Astrocyte (in vitro differentiated cells and primary cell): ENCODE results near the gene PBXIP1. TPM values are rescaled to one million over a fixed set of nuclear protein-coding genes. Genes with fewer than 3 reads are reported as not detected.
A peak's percentile ranks its signal among the peaks of the same experiment; 100 is the strongest.

Experiments used
- DNase-seq: peaks from one replicate; pipeline ENCODE4 v3.0.0-alpha.2; 2010; ENCODE audit warnings: low read depth
- FAIRE-seq: peaks from 2 replicates; lab custom pipeline; 2011; peaks lifted over from hg19 to GRCh38; lab: Jason Lieb, UNC
- H2AFZ ChIP-seq: 2 replicates; pipeline ENCODE4 v1.6.0; 2012; ENCODE audit warnings: low read depth, low read length, inconsistent platforms
- H3K27ac ChIP-seq: 2 replicates; pipeline ENCODE4 v1.5.1; 2011; ENCODE audit warnings: low read depth, low read length, inconsistent platforms
- H3K27me3 ChIP-seq: 2 replicates; pipeline ENCODE4 v1.6.0; 2011; ENCODE audit warnings: low read length, inconsistent platforms; ENCODE audit not compliant: insufficient read depth
- H3K36me3 ChIP-seq: 2 replicates; pipeline ENCODE4 v1.5.1; 2011; ENCODE audit warnings: low read length, inconsistent platforms; ENCODE audit not compliant: insufficient read depth
- H3K4me1 ChIP-seq: 2 replicates; pipeline ENCODE4 v1.5.1; 2011; ENCODE audit warnings: low read length, inconsistent platforms; ENCODE audit not compliant: insufficient read depth
- H3K4me2 ChIP-seq: 2 replicates; pipeline ENCODE4 v1.6.0; 2012; ENCODE audit warnings: low read length, inconsistent platforms
- H3K4me3 ChIP-seq: 2 replicates; pipeline ENCODE4 v1.5.1; 2011; ENCODE audit warnings: low read depth, mild to moderate bottlenecking, low read length, inconsistent platforms; ENCODE audit not compliant: insufficient read depth
- H3K79me2 ChIP-seq: 2 replicates; pipeline ENCODE4 v1.6.0; 2012; ENCODE audit warnings: mild to moderate bottlenecking, low read length, inconsistent platforms; ENCODE audit not compliant: insufficient read depth
- H3K9ac ChIP-seq: 2 replicates; pipeline ENCODE4 v1.6.0; 2012; ENCODE audit warnings: mild to moderate bottlenecking, low read length, inconsistent platforms
- H3K9me3 ChIP-seq: 2 replicates; pipeline ENCODE4 v1.5.1; 2012; ENCODE audit warnings: low read depth, mild to moderate bottlenecking, low read length, inconsistent platforms; ENCODE audit not compliant: insufficient read depth
- H4K20me1 ChIP-seq: 2 replicates; pipeline ENCODE4 v1.6.0; 2012; ENCODE audit warnings: low read length, inconsistent platforms; ENCODE audit not compliant: insufficient read depth
- H3K27ac Mint-ChIP-seq: one replicate; pipeline ENCODE4 v1.8.0; 2021; ENCODE audit warnings: mild to moderate bottlenecking, mixed read lengths; ENCODE audit not compliant: unreplicated experiment
- H3K27me3 Mint-ChIP-seq: one replicate; pipeline ENCODE4 v1.8.0; 2021; ENCODE audit warnings: low read depth, mixed read lengths; ENCODE audit not compliant: unreplicated experiment
- H3K36me3 Mint-ChIP-seq: one replicate; pipeline ENCODE4 v1.8.0; 2021; ENCODE audit warnings: low read depth, mixed read lengths; ENCODE audit not compliant: unreplicated experiment
- H3K4me1 Mint-ChIP-seq: one replicate; pipeline ENCODE4 v1.8.0; 2021; ENCODE audit warnings: low read depth, mixed read lengths; ENCODE audit not compliant: unreplicated experiment
- H3K4me3 Mint-ChIP-seq: one replicate; pipeline ENCODE4 v1.8.0; 2021; ENCODE audit warnings: mild to moderate bottlenecking, moderate library complexity, mixed read lengths; ENCODE audit not compliant: unreplicated experiment
- H3K9me3 Mint-ChIP-seq: one replicate; pipeline ENCODE4 v1.8.0; 2021; ENCODE audit warnings: mild to moderate bottlenecking, mixed read lengths; ENCODE audit not compliant: unreplicated experiment
- EZH2 ChIP-seq: IDR thresholded peaks from 2 replicates; pipeline ENCODE4 v1.6.1; 2012; ENCODE audit warnings: mild to moderate bottlenecking, low read length, inconsistent platforms; ENCODE audit not compliant: insufficient read depth
- total RNA-seq: library from RNA; stranded (reverse); gene quantifications from 2 replicates; pipeline ENCODE4 v1.2.1, GENCODE V29; 2021
- TF ChIP-seq, protein P1 (sequence below): IDR thresholded peaks from 2 replicates; pipeline ENCODE4 v1.5.1; 2011; ENCODE audit warnings: low read depth, mild to moderate bottlenecking, inconsistent platforms, low read length, moderate library complexity; ENCODE audit not compliant: insufficient read depth

The PBXIP1 gene
- total RNA-seq, 1 donor from 2014 or later, result 89.2 TPM

DNA sequence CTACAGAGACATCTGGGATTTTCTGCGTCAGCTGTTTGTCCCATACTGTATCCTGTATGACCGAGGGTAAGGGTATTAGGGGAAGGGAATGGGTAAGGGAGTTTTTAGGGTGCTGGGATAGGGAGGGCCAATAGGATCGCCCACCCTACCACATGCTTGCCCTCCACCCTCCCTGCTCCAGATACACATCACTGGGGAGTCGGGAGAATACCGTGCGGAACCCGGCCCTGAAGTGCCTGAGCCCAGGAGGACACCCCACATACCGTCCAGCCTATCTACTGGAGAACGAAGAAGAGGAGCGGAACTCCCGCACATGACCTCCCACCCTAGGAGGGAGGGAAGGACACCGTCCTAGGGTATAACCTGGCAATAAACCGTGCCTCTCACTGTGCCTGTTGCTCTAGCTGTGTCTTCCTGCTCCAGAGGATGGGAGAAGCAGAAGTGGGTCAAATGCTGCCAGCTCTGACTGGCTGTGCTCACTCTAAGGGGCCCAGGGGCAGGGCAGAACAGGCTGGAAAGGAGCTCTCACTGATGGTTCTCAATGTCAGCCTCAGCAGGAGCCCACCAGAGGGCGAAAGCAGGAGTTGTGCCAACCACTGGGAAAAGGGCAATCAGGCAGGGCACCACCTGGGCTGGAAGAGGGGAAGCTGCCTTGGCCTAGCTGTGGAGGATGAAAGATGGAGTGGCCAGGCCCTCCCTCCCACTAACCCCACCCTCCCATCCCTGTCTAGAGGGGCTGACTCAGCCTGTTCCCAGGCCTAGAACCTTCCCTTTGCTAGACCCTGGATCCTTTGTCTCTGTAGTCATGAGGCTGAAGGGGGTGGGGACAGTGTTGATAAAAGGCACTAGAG, 37.0 kb upstream of the PBXIP1 start:
- Histone ChIP-seq H2AFZ (no peak overlapping the region), H3K9me3 (no peaks in the 10 kb centered on the region), H3K27me3 (no peaks in the 10 kb centered on the region), H3K4me1 (peaks cover 7% of the 10 kb centered on the region), H3K9ac (peak overlapping the region; percentile 8), H4K20me1 (peaks cover 25% of the 10 kb centered on the region), H3K27ac (no peak overlapping the region), H3K36me3 (peaks cover 14% of the 10 kb centered on the region), H3K79me2 (peaks cover 22% of the 10 kb centered on the region), H3K4me3 (no peak overlapping the region), H3K4me2 (no peak overlapping the region)
- no peaks in the 10 kb centered on the region for H3K27me3 Mint-ChIP-seq
- peaks cover 9% of the 10 kb centered on the region for H3K36me3 Mint-ChIP-seq
- no peak for TF ChIP-seq EZH2
- TF ChIP-seq, protein P1, sequence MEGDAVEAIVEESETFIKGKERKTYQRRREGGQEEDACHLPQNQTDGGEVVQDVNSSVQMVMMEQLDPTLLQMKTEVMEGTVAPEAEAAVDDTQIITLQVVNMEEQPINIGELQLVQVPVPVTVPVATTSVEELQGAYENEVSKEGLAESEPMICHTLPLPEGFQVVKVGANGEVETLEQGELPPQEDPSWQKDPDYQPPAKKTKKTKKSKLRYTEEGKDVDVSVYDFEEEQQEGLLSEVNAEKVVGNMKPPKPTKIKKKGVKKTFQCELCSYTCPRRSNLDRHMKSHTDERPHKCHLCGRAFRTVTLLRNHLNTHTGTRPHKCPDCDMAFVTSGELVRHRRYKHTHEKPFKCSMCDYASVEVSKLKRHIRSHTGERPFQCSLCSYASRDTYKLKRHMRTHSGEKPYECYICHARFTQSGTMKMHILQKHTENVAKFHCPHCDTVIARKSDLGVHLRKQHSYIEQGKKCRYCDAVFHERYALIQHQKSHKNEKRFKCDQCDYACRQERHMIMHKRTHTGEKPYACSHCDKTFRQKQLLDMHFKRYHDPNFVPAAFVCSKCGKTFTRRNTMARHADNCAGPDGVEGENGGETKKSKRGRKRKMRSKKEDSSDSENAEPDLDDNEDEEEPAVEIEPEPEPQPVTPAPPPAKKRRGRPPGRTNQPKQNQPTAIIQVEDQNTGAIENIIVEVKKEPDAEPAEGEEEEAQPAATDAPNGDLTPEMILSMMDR, result no peak
- H3K4me3 Mint-ChIP-seq, result no peak overlapping the region
- FAIRE-seq (no peak), DNase-seq (peak; percentile 52)
- H3K27ac Mint-ChIP-seq, result peak overlapping the region; percentile 84
- H3K4me1 Mint-ChIP-seq, result peaks cover 22% of the 10 kb centered on the region
- no peaks in the 10 kb centered on the region for H3K9me3 Mint-ChIP-seq

DNA sequence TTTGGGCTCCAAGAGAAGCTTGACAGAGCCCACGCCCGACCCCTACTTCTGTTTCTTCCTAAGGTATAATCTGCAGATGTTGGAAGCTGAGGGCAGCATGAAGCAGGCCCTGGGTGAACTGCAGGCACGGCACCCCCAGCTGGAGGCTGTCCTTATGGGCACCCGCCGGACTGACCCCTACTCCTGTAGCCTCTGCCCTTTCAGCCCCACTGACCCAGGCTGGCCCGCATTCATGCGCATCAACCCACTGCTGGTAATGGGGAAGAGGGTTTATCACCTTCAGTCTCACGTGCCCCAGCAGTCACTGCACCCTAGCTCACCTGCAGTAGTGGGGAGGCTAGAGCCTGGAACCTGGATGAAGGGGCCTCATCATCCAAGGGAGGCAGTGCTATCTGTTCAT, 34.4 kb upstream of the PBXIP1 start:
- Mint-ChIP-seq H3K27me3 (no peaks in the 10 kb centered on the region), H3K27ac (no peak overlapping the region), H3K4me1 (peaks cover 20% of the 10 kb centered on the region), H3K36me3 (peaks cover 9% of the 10 kb centered on the region), H3K4me3 (no peak overlapping the region), H3K9me3 (no peaks in the 10 kb centered on the region)
- TF ChIP-seq EZH2, result no peak
- TF ChIP-seq, protein P1, result no peak
- no peak for FAIRE-seq
- Histone ChIP-seq H2AFZ (no peak overlapping the region), H3K79me2 (peaks cover 37% of the 10 kb centered on the region), H3K27me3 (no peaks in the 10 kb centered on the region), H3K27ac (no peak overlapping the region), H3K4me1 (peaks cover 7% of the 10 kb centered on the region), H3K4me3 (no peak overlapping the region), H3K4me2 (no peak overlapping the region), H4K20me1 (peaks cover 29% of the 10 kb centered on the region), H3K36me3 (peaks cover 24% of the 10 kb centered on the region), H3K9ac (no peak overlapping the region), H3K9me3 (no peaks in the 10 kb centered on the region)
- DNase-seq, result no peak
